Adrenal gland (tissue), 5 donors: Measurements from ENCODE around the gene MRPL21.

Experiments used
- POLR2A ChIP-seq, 2 donors: fragments of 450-650 bp; IDR thresholded peaks; one replicate each; pipeline ENCODE4 v1.6.1; 2017; ENCODE audit warnings: antibody characterized with exemption in 2 of 2, mild to moderate bottlenecking in 2 of 2, moderate library complexity in 1 of 2
- TF ChIP-seq, protein P1 (sequence below), 6 experiments: fragments of 450-650 bp in 4 of 6; fragments of 200-600 bp in 2 of 6; sonication (generic) in 1 of 6; IDR thresholded peaks; 1 replicate in 5 of 6; 2 replicates in 1 of 6; pipeline versions ENCODE4 v1.5.1 to v1.8.0; 2016 to 2021; ENCODE audit warnings: antibody characterized with exemption in 6 of 6, mild to moderate bottlenecking in 2 of 6, moderate library complexity in 1 of 6
- donor health status: DM: no; HTN: no; CAD: no.

DNA sequence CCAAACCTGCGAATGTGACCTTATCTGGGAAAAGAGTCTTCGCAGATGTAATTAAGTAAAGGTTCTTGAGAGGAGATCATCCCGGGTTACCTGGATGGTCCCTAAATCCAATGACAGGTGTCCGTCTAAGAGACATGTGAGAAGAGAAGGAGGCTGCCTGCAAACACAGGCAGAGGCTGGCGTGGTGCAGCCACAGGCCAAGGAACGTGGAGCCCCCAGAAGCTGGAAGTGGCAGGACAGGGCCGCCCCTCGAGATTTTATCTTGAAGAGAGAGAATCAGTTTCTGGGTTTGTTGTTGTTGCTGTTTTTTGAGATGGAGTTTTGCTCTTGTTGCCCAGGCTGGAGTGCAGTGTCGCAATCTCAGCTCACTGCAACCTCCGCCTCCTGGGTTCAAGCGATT, 43.5 kb upstream of the MRPL21 start:
- TF ChIP-seq, protein P1, sequence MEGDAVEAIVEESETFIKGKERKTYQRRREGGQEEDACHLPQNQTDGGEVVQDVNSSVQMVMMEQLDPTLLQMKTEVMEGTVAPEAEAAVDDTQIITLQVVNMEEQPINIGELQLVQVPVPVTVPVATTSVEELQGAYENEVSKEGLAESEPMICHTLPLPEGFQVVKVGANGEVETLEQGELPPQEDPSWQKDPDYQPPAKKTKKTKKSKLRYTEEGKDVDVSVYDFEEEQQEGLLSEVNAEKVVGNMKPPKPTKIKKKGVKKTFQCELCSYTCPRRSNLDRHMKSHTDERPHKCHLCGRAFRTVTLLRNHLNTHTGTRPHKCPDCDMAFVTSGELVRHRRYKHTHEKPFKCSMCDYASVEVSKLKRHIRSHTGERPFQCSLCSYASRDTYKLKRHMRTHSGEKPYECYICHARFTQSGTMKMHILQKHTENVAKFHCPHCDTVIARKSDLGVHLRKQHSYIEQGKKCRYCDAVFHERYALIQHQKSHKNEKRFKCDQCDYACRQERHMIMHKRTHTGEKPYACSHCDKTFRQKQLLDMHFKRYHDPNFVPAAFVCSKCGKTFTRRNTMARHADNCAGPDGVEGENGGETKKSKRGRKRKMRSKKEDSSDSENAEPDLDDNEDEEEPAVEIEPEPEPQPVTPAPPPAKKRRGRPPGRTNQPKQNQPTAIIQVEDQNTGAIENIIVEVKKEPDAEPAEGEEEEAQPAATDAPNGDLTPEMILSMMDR (IDR thresholded peaks at IDR 0.05), result no peak
- TF ChIP-seq POLR2A (IDR thresholded peaks at IDR 0.05), result no peak
